ENCODE results near the gene UVSSA.
"Not testable (repeated sequence)": the region's sequence is repeated elsewhere in the genome, so short reads cannot be mapped to it uniquely, and the experiment has no call there.

The UVSSA gene

DNA sequence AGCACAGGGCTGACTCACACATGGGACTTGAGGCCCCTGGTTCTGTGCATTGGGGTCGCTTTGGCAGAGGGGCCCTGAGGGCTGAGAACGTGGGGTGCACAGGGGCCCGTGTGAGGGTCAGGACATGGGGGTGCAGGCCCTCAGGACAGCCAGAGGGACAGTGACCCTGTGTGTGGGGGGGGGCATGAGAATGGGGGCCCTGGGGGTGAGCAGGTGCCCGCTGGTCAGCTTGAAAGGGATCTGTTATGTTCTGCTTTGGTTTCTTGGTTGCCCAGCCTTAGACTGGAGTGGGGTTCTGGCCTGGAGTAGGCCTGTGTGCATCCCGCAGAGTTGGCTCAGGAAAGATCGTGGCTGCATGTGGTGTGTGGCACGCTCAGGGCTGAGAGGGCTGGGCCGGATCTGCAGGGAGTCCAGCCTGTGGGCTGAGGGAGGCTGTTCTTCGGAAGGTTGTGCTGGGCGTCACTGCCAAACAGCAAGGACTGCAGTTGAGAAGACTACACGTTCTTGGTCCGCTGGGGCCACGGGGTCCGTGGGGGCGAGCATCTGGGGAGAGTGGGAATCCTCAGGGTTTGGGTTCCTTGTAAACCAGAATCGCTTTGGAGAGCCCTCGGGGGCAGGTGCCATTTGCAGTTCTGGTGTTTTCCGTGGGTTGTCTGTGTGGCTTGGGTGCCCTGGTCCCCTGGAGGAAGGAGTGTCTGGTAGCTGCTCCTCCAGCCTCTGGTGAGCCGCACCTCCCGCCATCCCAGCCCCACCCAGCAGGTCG, 15.2 kb upstream of the UVSSA start:
- DNase-seq (ENCODE audit: low spot score) = no peak

DNA sequence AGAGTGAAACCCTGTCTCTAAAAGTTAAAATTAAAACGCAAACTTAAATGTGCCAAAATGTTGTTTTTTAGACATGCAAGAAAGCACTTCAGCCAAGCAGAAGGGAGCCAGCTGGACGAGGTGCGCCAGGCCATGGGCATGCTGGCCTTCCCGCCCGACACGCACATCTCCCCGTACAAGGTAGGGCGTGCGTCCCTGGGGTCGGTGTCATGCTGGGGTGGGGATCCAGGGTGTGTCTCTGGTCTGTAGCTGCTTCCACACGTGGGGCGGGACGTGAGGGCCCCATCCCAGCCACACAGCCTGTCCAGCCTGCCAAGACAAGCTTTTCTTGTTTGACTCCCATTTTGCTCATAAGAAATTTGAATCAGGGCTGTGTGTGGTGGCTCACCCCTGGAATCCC, 14.3 kb upstream of the UVSSA start:
- DNase-seq (ENCODE audit: low spot score) = no peak

DNA sequence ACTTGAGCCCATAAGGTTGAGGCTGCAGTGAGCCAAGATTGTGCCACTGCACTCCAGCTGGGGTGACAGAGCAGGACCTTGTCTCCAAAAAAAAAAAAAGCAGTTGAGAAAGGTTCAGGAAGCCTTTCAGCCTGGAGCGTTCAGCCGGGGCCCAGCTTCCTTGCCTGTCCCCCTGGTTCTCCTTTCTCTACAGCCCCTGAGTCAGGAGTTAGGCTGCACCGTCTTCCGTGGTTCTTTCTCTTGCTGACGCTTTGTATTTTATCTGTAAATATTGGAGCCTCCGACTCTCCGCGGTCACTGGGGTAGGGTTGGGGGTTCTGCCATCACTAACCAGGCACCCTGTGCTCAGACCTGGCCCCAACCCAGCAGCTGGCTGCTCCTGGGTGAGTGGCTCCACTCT, 13.8 kb upstream of the UVSSA start:
- no peak for DNase-seq (ENCODE audit: low spot score)

DNA sequence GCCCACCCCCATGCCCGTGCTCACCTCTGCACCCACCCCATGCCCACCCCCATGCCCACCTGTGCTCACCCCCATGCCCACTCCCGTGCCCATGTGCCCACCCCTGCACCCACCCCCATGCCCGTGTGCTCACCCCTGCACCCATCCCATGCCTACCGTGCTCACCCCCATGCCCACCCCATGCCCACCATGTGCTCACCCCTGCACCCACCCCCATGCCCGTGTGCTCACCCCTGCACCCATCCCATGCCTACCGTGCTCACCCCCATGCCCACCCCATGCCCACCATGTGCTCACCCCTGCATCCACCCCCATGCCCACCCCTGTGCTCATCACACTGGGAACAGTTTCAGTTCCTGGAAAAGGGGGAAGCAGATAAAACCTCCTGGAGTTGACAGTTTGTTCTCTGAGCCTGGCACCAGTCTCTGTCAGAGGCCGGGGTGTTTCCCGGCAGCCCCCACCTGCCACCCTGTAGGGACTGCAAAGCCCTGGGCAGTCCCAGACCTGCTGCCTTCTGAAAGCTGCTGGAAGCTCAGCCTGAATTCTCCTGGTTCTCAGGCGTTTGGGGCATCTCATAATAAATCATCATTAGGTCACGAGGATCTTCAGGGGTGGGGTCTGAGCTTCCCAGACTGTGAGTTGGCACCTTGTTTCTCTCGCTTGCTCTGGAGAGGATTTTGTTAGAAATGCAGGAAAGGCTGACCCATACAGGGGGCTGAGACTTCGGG, 13.0 kb upstream of the UVSSA start:
- DNase-seq (ENCODE audit: low spot score) = not testable (repeated sequence)

DNA sequence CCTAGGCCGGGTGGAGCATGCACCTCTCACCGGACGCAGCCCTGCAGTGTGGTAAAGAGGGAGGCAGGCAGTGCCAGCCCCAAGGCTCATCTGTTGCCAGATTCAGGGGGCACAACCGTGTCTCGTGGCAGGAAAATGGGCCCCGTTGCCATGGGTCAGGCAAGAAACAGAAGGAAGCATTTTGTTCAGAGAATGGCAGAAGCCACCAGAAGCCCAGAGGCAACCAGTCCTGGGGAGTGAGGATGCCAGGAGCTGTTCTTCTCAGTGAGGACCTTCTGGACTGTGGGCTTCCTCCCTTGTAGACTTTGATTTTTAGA, 12.5 kb upstream of the UVSSA start:
- DNase-seq (ENCODE audit: low spot score) = no peak

DNA sequence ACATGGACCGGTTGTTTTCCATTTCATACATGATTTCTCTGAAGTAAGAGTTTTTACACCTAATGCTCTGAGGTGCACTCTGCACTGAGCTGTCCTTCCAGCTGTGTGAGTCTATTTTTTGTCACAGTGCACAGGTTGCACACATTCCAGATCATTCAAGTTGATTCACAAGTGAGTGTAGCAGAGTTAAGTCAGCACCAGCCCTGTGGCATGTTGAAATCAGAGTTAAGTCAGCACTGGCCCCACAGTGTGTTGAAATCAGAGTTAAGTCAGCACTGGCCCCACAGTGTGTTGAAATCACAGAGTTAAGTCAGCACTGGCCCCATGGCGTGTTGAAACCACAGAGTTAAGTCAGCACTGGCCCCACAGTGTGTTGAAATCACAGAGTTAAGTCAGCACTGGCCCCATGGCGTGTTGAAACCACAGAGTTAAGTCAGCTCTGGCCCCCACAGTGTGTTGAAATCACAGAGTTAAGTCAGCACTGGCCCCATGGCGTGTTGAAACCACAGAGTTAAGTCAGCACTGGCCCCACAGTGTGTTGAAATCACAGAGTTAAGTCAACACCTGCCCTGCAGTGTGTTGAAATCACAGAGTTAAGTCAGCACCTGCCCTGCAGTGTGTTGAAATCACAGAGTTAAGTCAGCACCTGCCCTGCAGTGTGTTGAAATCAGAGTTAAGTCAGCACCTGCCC, 11.7 kb upstream of the UVSSA start:
- not testable (repeated sequence) for DNase-seq (ENCODE audit: low spot score)

DNA sequence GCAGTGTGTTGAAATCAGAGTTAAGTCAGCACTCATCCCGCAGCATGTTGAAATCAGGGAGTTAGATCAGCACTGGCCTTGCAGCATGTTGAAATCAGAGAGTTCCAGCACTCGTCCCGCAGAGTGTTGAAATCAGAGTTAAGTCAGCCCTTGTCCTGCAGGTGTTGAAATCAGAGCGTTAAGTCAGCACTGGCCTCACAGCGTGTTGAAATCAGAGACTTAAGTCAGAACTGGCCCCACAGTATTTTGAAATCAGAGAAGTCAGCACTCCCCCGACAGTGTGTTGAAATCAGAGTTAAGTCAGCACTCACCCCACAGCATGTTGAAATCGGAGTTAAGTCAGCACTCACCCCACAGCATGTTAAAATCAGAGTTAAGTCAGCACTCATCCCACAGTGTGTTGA, 10.9 kb upstream of the UVSSA start:
- no peak for DNase-seq (ENCODE audit: low spot score)

DNA sequence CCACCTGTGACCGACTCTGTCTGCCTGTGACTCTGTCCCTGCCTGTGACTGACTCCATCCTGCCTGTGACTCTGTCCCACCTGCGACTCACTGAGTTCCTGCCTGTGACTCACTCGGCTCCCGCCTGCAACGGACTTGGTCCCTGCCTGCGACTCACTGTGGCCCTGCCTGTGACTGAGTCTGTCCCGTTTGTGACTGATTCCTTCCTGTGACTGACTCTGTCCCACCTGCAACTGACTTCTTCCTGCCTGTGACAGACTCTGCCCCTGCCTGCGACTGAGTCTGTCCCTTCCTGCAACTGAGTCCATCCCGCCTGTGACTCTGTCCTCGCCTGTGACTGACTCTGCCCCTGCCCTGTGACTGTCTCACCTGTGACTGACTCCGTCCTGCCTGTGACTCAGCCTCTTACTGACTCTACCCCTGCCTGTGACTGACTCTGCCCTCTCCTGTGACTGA, 9.6 kb upstream of the UVSSA start:
- no peak for DNase-seq (ENCODE audit: low spot score)

DNA sequence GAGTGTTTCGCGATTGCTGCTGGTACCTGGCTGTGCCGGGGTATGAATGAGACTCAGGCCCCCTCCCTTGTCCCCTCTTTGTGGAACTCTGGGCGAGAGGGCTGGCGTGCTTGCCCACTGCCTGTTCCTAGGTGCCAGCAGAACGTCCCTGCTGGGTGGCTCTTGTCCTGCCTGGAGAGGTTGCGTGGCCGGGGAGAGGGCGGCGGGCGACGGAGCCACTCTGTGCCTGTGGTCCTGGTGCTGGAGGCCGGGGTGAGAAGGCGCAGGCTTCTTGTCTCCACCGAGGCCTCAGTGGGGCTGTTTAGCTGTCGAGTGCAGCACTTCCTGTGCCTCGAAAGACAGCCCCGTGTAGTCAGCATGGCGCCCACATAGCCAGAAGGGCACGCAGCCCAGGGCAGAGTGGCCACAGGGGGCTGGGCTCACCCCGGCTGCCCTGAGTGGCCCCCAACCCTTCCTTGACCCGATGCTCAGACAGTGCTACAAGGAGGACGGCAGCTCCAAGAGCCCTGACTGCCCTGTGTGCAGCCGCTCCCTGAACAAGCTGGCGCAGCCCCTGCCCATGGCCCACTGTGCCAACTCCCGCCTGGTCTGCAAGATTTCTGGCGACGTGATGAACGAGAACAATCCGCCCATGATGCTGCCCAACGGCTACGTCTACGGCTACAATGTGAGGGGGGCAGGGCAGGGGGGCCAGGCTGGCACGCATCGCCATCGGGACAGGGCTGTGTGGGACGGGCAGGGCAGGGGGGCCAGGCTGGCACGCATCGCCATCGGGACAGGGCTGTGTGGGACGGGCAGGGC, 8.9 kb upstream of the UVSSA start:
- DNase-seq (ENCODE audit: low spot score) = no peak

DNA sequence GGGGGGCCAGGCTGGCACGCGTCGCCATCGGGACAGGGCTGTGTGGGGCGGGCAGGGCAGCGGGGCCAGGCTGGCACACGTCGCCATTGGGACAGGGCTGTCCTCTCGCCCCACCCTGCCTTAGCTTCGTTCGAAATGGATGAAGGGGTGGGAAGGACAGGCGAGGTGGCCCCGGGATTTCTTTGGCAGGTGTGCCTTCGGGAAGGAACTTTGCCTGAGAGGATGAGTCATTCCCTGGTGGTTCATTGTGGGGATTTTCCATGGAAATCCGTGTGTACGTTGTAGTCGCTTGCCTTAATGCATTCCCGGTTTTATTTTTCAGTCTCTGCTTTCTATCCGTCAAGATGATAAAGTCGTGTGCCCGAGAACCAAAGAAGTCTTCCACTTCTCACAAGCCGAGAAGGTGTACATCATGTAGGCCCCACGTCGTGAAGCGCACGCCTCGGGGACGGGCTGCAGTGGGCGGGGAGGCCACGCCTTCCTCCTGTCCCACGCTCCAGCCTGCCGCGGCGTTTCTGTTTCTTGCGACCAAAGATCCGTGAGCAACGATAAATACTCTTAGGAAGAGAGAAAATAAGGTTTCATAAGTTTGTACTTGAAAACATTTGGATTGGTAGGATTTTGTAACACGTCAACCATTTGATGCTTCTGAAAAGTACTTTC, 8.1 kb upstream of the UVSSA start:
- DNase-seq (ENCODE audit: low spot score) = no peak

DNA sequence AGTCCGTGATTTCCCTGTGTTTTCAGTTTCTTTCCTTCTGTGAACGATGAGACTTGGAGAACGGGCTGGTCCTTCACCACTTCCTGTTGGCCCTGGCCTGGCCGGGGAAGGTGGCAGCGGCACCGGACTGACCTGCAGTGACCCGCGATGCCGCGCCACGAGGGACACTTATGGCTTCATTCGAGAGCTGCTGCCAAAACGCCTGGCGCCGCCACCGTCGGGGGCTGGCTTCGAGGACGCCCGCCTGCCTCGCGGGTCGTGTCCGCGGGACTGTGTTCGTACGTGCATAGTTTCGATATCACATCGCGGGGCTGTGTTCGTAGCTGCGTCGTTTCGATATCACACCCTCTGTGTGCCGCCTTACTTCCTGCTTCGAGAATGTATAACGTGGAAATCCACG, 7.5 kb upstream of the UVSSA start:
- DNase-seq (ENCODE audit: low spot score) = no peak

DNA sequence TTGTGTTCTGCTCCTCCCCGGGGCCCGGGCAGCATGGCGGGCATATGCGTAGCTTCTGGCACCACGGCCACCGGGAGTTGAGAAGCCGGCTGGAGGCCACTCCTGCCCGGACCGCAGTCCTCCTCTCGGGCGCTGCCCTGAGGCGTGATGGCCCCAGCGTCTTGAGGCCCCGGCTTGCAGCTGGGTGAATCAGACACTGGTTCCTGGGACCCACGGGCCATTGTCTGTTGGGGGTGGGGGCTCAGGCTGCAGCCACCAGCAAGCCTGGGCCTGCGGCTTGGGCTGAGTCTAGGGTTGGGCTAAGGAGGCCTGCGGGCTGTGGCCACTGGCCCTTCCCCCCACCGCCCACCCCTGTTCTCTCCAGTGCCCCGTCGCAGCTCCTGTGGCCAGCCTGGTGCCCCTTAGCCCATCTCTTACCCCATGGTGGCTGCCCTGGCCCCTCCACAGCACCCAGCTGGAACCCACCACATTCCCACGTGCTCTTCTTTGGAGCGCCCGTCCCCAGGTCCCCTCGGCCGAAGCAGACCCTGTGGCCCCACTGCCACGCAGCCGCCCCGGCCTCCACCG, 6.7 kb upstream of the UVSSA start:
- DNase-seq (ENCODE audit: low spot score) = no peak

DNA sequence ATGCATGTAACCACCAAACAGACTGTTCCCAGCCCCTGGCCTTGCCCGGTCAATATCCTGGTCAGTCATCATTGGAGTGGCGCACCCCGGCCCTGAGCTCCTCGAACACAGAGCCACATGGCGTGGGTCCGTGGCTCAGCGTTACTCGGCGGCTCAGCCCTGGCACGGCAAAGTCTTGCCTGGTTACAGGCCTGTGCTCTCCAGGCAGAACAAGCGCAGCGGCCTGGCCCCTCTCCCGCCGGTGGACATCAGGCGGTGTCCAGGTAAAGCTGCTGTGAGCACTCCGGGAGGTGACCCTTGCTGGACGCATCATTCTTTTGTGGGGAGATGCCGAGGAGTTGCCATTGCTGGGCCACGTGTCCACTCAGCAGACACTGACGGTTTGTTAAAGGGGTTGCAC, 6.1 kb upstream of the UVSSA start:
- no peak for DNase-seq (ENCODE audit: low spot score)

DNA sequence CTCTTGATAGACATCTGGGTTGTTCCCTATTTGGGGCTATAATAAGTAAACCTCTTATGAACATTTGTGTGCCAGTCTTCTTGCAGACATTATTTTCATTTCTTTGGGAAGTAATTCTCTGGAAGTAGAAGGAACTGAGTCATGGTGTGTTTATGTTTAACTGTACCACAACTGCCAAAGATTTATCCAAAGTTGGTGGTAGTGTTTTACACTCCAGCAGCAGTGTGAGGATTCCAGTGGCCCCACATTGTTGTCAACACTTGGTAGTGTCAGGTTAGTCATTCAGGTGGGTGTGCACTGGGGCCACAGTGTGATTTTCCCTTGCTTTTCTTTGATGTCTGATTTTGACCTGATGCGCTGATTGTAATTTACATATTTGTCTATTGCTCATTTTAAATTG, 5.0 kb upstream of the UVSSA start:
- DNase-seq (ENCODE audit: low spot score) = no peak

DNA sequence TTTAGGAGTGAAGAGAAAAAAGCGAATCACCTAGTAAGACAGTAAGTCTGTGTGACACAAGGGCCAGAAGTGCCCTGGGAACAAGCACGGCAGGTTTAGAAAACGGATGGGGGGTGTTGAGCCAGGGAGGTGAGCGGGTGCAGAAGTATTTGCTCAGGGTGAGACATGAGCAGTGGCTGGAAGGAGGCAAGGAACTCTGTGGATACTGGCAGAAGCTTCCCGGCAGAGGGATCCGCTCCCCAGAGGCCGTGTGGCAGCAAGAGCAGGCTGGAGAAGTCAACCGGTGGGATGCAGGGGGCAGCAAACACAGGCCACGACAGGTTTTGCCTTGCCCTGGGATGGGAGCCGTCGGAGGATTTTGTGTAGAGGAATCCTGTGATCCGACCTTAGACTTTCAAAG, 2.3 kb upstream of the UVSSA start:
- no peak for DNase-seq (ENCODE audit: low spot score)

DNA sequence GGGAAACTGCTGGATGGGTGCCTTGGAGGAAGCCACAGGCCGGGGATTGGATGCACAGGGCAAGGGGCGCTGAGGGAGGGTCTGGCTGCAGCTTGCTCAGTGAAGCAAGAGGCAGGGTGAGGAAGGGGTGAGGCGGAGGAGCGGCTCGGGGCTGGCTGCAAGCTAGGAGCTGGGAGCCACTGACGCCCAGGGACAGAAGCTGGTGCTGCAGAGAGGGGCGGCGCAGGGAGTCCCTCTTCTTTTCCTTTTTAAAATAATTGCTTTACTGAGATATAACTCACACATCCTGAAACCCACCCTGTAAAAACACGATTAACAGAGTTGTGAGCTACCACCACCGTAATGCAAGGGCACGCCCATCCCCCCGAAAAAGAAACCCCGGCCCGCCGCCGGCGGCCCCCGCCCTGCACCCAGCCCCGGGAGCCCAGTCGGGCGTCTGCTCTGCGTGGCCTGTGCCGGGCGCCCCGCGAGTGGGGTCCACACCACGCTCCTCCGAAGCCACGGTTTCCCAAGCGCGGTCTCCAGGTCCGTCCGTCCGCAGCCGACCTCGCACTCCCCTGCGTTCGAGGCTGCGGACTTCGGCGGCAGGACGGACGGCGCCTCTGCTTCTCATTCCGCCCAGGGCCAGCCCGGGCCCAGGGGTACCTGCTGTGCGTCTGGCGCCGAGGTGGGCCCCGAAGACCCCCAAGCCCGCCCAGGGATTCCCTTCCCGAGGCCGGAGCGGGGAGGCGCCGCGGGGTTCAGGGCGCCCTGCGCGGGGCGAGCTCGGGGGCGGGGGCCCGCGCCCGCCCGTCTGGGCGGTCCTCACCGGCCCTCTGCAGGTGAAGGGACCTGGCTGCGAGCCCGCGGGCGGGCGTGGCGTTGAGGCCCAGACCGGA, 866 bp upstream of the UVSSA start:
- peak; percentile 85 for DNase-seq (ENCODE audit: low spot score)

DNA sequence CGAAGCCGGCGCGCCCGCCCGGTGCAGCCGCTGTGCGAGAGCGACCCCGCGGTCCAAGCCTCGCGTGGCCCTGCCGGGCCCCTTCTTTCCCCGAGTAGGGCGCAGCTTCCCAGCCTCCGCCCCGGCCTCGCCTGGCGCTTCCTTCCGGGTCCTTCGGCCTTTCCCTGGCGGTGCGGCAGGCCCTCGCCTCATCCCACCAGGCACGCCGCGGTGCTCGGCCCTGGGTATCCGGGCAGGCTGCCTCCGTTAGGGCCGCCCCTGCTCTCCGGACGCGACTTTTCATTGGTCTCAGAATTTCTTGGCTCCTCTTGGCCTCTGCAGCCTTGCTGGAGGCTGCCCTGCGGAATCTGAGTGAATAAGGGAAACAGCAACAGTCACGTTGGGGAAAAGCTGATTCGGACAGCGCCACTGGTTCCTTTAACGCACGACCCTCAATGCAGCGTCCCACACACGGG, 429 bp downstream of the UVSSA start:
- DNase-seq (ENCODE audit: low spot score) = peak; percentile 85

DNA sequence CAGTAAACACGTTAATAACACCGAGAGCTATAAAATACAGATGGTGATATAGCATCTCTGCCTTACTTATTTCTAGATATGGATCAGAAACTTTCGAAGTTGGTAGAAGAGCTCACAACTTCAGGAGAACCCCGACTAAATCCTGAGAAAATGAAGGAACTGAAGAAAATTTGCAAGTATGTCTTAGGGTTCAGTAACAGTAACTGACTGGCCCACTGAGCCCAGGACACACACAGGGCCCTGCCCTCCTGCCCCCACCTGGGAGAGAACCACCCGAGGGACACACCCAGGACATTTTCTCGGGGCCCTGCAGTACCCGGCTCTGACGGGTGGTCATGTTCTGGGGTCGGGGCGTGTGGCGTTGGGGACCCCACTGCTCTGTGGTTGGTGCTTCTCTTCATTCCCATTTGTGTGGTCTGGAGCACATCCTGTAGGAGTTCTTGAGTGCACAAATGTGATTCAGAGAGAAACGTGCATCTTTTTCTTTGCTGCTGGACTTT, 1.1 kb downstream of the UVSSA start:
- no peak for DNase-seq (ENCODE audit: low spot score)

DNA sequence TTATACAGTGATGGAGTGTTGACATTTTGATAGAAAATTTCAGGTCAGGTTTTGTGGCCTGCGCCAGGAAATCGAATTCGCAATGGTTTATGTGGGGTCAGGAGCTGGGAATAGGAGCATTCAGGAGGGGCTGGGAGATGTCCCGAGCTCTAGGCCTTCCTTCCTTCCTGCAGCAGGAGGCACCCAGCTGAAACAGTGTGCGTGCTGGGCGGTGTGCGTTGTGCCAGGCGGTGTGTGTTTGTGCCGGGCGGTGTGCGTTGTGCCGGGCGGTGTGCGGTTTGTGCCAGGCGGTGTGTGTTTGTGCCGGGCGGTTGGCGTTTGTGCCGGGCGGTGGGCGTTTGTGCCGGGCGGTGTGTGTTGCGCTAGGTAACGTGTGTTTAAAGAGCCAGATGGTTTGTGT, 1.7 kb downstream of the UVSSA start:
- DNase-seq (ENCODE audit: low spot score) = no peak

All from D341Med (cell line).